ENCODE measurements around the gene OR7D4. TPM values are rescaled to one million over a fixed set of nuclear protein-coding genes. Genes with fewer than 3 reads are reported as not detected.
"Not testable (repeated sequence)": the region's sequence is repeated elsewhere in the genome, so short reads cannot be mapped to it uniquely, and the experiment has no call there.

OR7D4 gene
- not detected in 2 replicates for total RNA-seq
- polyA plus RNA-seq (2012): not detected

GRCh38 chr19:9219489-9219888 is at the start of gene OR7D4:
OR7D4 (minus strand) TSS chr19:9219589; CDS start chr19:9214837, 4,752 bp downstream.
- no peak for DNase-seq (ENCODE audit: low read depth)

- DNase-seq (ENCODE audit: low read depth): no peak
These were observed 31.8 kb upstream of the OR7D4 start for GRCh38 chr19:9251236-9251635.

- no peak for DNase-seq (ENCODE audit: low read depth)
These were observed 31.2 kb upstream of the OR7D4 start, which contains the start of gene OR7E24 for GRCh38 chr19:9250630-9251029. OR7E24 (plus strand) TSS chr19:9250930; CDS start chr19:9251044, 114 bp downstream.

GRCh38 chr19:9205501-9206113 is 13.8 kb downstream of the OR7D4 start:
- DNase-seq (ENCODE audit: low read depth): peak; percentile 73

GRCh38 chr19:9198044-9198443 is 21.3 kb downstream of the OR7D4 start:
- not testable (repeated sequence) for DNase-seq (ENCODE audit: low read depth)

GRCh38 chr19:9189535-9189934 is 29.9 kb downstream of the OR7D4 start:
- no peak for DNase-seq (ENCODE audit: low read depth)

- no peak for DNase-seq (ENCODE audit: low read depth)
These were observed 32.2 kb downstream of the OR7D4 start for GRCh38 chr19:9187191-9187590.

- no peak for DNase-seq (ENCODE audit: low read depth)
These were observed 36.4 kb downstream of the OR7D4 start for GRCh38 chr19:9183000-9183399.

- DNase-seq (ENCODE audit: low read depth): no peak
These were observed 40.5 kb downstream of the OR7D4 start, which contains the start of gene OR7D2 for GRCh38 chr19:9178901-9179300. OR7D2 (plus strand) TSS chr19:9178979; CDS start chr19:9185782, 6,803 bp downstream.

GRCh38 chr19:9175326-9175725 is 44.1 kb downstream of the OR7D4 start:
- no peak for DNase-seq (ENCODE audit: low read depth)

- DNase-seq (ENCODE audit: low read depth): no peak
These were observed 47.9 kb downstream of the OR7D4 start for GRCh38 chr19:9171393-9171991.

- no peak for DNase-seq (ENCODE audit: low read depth)
These were observed 52.5 kb downstream of the OR7D4 start for GRCh38 chr19:9166846-9167245.

- no peak for DNase-seq (ENCODE audit: low read depth)
These were observed 54.1 kb downstream of the OR7D4 start for GRCh38 chr19:9165261-9165660.

- DNase-seq (ENCODE audit: low read depth): no peak
These were observed 58.0 kb downstream of the OR7D4 start for GRCh38 chr19:9161427-9161826.

Other genes with a start within 250 kb of the OR7D4 start
- not detected in 2 replicates for gene MUC16, start 209.2 kb downstream of the OR7D4 start, total RNA-seq
- gene OR1M1, start 132.5 kb downstream of the OR7D4 start, total RNA-seq: not detected in 2 replicates
- not detected in 2 replicates for gene OR7G2, start 112.1 kb downstream of the OR7D4 start, total RNA-seq
- gene OR7G1, start 103.8 kb downstream of the OR7D4 start, total RNA-seq: not detected in 2 replicates
- gene OR7G3, start 92.6 kb downstream of the OR7D4 start, total RNA-seq: not detected in 2 replicates
- gene ZNF317, start 79.2 kb downstream of the OR7D4 start, total RNA-seq: 24.7 and 26.0 TPM in 2 replicates
- gene OR7D2, start 40.6 kb downstream of the OR7D4 start, total RNA-seq: 0.21 TPM in 1 of 2 replicates, not detected in the other
- gene OR7E24, start 31.3 kb upstream of the OR7D4 start, total RNA-seq: not detected in 2 replicates
- gene ZNF699, start 90.2 kb upstream of the OR7D4 start, total RNA-seq: 17.1 and 18.5 TPM in 2 replicates
- 4.4 and 8.1 TPM in 2 replicates for gene ZNF559, start 104.6 kb upstream of the OR7D4 start, total RNA-seq
- 1.7 and 1.8 TPM in 2 replicates for gene ZNF177, start 143.4 kb upstream of the OR7D4 start, total RNA-seq
- 15.2 and 29.9 TPM in 2 replicates for gene ZNF266, start 216.0 kb upstream of the OR7D4 start, total RNA-seq

Measured in myocyte (in vitro differentiated cells).